Measurements from ENCODE around the gene HMX1. TPM values are rescaled to one million over a fixed set of nuclear protein-coding genes. Genes with fewer than 3 reads are reported as not detected.

HMX1 gene
- polyA plus RNA-seq, 1 donor from 2014 or later = not detected

DNA sequence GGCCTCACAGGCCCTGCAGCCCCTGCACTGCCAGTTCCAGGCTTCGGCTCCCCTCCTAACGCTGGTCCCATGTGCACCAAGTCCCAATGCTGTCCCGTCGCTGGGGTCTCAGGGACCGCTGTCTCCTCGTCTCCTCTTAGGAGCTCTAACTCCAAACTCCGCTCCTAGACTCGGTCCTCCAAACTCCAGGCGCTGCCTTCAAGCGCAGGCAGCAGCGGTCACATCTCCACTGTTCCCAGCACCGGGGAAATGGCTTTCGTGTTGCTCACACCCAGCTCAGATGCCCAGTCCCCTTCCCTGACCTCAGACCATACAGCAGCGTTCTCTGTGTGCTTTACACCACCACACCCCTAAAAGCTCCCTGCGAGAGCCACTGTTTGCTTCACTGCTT lies 19.6 kb upstream of the HMX1 start:
- no peaks in the 10 kb centered on the region for H3K36me3 Mint-ChIP-seq
- H3K27ac Mint-ChIP-seq = peak overlapping the region in 1 of 3 donors; percentile 35
- peaks cover 0 to 3% (median 0%) of the 10 kb centered on the region in 3 donors for H3K9me3 Mint-ChIP-seq
- H3K27me3 Mint-ChIP-seq = peaks cover 26% of the 10 kb centered on the region
- no peak overlapping the region for H3K4me3 Mint-ChIP-seq
- H3K4me1 Mint-ChIP-seq = no peaks in the 10 kb centered on the region

GRCh38 chr4:8888856-8889255 lies 17.2 kb upstream of the HMX1 start:
- Mint-ChIP-seq H3K9me3 (peaks cover 0 to 3% (median 0%) of the 10 kb centered on the region in 3 donors), H3K27ac (no peak overlapping the region), H3K4me3 (no peak overlapping the region), H3K27me3 (peaks cover 23% of the 10 kb centered on the region), H3K4me1 (no peaks in the 10 kb centered on the region), H3K36me3 (no peaks in the 10 kb centered on the region)

DNA sequence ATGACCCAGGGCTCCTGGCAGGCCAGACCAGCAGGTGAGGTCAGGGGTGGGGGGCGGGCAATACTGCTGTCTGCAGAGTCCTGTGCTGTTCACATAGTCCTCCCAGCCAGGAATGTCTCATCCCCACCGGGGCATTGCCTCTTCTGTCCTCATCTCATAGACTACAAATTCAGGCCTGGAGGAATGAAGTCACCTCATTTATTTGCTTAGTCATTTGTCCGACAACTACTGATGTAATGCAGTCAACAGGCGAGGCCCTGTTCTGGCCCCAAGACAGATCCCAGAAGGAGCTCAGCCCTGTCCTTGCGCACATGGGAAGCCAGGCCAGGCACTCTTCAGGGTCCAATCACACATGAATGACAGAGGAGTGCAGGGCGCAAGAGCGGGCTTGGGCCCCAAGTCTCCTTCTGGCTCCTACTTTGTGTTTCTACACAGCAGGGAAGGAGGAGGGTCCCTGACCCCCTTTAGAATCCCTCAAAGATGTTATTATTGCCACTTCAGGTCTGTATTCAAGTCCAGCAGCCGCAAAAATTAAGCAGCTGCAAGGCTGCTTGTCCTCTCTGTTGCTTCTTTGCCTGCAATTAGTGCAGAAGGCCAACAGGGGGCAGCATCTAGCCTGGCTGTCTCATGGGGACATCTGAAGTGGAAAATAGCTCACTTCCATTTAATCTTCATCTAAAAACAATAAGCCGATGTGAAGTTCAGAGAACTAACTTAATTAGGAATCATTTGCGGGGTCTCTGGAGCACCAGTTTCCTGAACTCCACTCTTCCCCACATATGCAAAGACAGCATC lies 15.2 kb upstream of the HMX1 start:
- peaks cover 0 to 3% (median 0%) of the 10 kb centered on the region in 3 donors for H3K9me3 Mint-ChIP-seq
- no peak overlapping the region for H3K4me3 Mint-ChIP-seq
- H3K36me3 Mint-ChIP-seq = no peaks in the 10 kb centered on the region
- H3K27ac Mint-ChIP-seq = no peak overlapping the region
- no peaks in the 10 kb centered on the region for H3K4me1 Mint-ChIP-seq
- H3K27me3 Mint-ChIP-seq = peaks cover 23% of the 10 kb centered on the region

GRCh38 chr4:8882239-8882638 lies 10.6 kb upstream of the HMX1 start:
- no peak overlapping the region for H3K4me3 Mint-ChIP-seq
- peaks cover 0 to 2% (median 1%) of the 10 kb centered on the region in 3 donors for H3K4me1 Mint-ChIP-seq
- H3K36me3 Mint-ChIP-seq = peaks cover 2% of the 10 kb centered on the region
- peaks cover 14% of the 10 kb centered on the region for H3K27me3 Mint-ChIP-seq
- no peak overlapping the region for H3K27ac Mint-ChIP-seq
- peaks cover 0 to 4% (median 0%) of the 10 kb centered on the region in 3 donors for H3K9me3 Mint-ChIP-seq

DNA sequence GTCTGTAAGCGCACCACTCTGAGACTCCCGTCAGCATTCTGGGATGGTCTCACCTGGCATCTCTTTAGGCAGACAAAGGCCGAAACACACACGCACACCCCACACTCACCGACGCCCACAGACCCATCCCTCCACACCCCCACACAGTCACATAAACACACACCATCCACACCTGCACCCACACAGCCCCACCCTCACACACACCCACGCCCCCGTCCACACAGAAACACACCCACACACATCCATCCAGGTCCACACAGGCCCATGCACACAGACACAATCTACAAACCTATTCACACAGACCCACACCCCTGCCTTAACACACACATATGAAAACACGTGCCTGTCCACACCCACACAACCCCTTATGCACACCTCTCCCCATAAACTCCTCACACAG lies 9.2 kb upstream of the HMX1 start:
- Mint-ChIP-seq H3K27ac (no peak overlapping the region), H3K36me3 (peaks cover 2% of the 10 kb centered on the region), H3K27me3 (peaks cover 21% of the 10 kb centered on the region), H3K4me3 (no peak overlapping the region), H3K4me1 (peaks cover 0 to 2% (median 1%) of the 10 kb centered on the region in 3 donors), H3K9me3 (peaks cover 0 to 4% (median 3%) of the 10 kb centered on the region in 3 donors)

DNA sequence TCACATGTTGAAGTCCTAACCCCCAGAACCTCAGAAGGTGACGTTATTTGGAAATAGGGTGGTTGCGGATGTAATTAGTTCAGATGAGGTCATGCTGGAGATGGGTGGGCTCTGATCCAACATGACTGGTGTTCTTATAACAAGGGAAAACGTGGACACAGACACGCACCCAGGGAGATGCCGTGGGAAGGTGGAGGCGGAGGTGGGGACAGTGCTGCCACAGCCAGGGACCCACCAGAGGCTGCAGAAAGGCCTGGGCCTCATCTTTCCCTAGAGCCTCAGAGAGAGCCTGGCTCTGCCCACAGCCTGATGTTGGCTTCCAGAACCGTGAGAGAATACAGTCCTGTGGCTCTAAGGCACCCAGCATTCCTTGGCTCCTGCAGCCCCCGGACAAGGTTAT lies 7.9 kb upstream of the HMX1 start:
- peaks cover 0 to 9% (median 6%) of the 10 kb centered on the region in 3 donors for H3K9me3 Mint-ChIP-seq
- peaks cover 30% of the 10 kb centered on the region for H3K27me3 Mint-ChIP-seq
- H3K36me3 Mint-ChIP-seq = peaks cover 2% of the 10 kb centered on the region
- H3K4me3 Mint-ChIP-seq = peak overlapping the region in 1 of 4 donors; percentile 3
- peaks cover 0 to 3% (median 1%) of the 10 kb centered on the region in 3 donors for H3K4me1 Mint-ChIP-seq
- no peak overlapping the region for H3K27ac Mint-ChIP-seq

DNA sequence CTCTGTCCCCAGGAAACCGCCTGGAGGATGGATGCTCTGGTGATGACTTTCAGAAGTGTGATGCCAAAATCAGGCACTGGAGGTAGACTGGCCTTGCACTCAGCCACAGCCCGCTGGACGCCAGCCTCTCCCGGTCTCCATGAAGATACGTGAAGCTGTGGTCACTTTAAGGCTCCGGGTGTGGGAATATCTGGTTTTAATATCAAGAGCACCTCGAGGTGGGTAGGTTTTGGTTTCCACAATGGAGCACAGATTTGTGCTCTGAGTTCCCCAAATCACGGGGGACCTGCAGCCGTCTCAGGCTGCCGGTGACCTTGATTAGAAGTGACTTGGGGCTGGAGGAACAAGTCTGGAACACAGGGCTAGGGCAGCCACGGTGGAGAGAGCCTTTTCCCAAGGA lies 6.8 kb upstream of the HMX1 start:
- peaks cover 0 to 3% (median 1%) of the 10 kb centered on the region in 3 donors for H3K4me1 Mint-ChIP-seq

DNA sequence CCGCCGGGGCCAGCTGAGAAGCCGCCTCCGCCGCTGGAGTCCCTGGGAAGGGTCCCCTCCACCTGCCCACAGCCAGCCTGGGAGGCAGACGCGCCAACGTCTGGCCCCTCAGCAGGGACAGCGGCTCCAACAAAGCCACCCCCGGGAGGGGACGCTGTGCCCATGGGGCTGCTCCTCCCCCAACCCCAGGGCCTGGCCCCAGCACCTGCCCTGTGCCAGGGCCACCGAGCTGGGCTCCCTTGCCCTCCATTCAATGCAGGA lies 6.1 kb upstream of the HMX1 start:
- peaks cover 43% of the 10 kb centered on the region for H3K27me3 Mint-ChIP-seq

More for the DNA sequence above, 6.8 kb upstream of the HMX1 start:
- no peak overlapping the region for H3K4me3 Mint-ChIP-seq
- H3K27ac Mint-ChIP-seq = no peak overlapping the region
- peaks cover 40% of the 10 kb centered on the region for H3K27me3 Mint-ChIP-seq
- H3K36me3 Mint-ChIP-seq = peaks cover 2% of the 10 kb centered on the region
- peaks cover 0 to 9% (median 7%) of the 10 kb centered on the region in 3 donors for H3K9me3 Mint-ChIP-seq

GRCh38 chr4:8876982-8877779 lies 5.5 kb upstream of the HMX1 start:
- Mint-ChIP-seq H3K9me3 (peaks cover 0 to 9% (median 9%) of the 10 kb centered on the region in 3 donors), H3K4me3 (no peak overlapping the region), H3K27me3 (peaks cover 48% of the 10 kb centered on the region), H3K36me3 (peaks cover 2% of the 10 kb centered on the region), H3K4me1 (peaks cover 0 to 3% (median 1%) of the 10 kb centered on the region in 3 donors), H3K27ac (no peak overlapping the region)

More for the DNA sequence above, 6.1 kb upstream of the HMX1 start:
- Mint-ChIP-seq H3K4me1 (peaks cover 0 to 3% (median 1%) of the 10 kb centered on the region in 3 donors), H3K9me3 (peaks cover 0 to 9% (median 8%) of the 10 kb centered on the region in 3 donors), H3K4me3 (no peak overlapping the region), H3K27ac (no peak overlapping the region), H3K36me3 (peaks cover 2% of the 10 kb centered on the region)

- Mint-ChIP-seq H3K27ac (peak overlapping the region in 1 of 3 donors; percentile 29), H3K36me3 (peaks cover 2% of the 10 kb centered on the region)
These were observed 3.4 kb upstream of the HMX1 start for GRCh38 chr4:8874896-8875680.

DNA sequence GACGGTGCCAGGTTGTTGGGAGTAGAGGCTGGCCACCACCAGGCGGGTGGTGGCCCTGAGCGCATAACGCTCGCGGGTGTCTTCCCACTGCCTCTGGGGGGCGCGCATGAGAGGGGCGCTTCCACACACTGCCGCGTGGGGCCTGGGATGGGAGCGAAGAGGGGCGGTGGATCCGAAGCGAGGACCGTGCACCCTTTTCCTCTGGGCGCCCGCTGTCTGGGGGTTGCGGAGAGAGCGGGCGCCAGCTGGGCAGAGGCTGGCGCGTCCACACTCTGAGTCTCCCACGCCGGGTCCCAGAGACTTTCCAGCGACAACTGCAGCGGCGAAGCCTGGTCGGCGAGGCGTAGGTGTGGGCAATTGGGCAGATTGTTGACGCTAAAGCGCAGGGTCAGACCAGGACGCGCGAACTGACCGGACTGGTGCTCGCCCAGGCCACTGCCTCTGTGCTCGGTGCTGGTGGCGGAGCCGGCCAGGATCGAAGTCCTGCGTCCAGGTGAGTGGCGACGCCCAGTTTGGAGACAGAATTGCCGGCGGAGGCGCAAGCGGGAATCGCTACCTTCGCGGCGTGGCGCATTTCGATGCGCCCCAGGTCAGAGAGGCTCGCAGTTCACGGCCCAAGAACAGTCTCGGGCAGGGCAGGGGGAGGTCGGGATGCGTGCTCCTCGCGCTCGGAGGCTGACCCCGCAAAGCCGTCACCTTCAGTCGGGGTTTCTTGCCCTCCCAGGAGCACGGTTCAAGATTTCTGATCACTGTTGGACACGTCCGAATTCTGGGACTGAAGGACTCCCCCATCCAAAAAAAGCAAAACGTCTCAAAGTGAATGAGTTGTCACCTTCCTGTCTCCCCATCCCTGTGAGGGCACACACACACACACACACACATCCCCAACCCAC lies 2.6 kb upstream of the HMX1 start:
- Mint-ChIP-seq H3K4me3 (no peak overlapping the region), H3K4me1 (peaks cover 0 to 3% (median 1%) of the 10 kb centered on the region in 3 donors), H3K27ac (no peak overlapping the region), H3K27me3 (peaks cover 58% of the 10 kb centered on the region), H3K9me3 (peaks cover 0 to 9% (median 7%) of the 10 kb centered on the region in 3 donors), H3K36me3 (peaks cover 2% of the 10 kb centered on the region)

More at GRCh38 chr4:8874896-8875680, 3.4 kb upstream of the HMX1 start:
- H3K4me1 Mint-ChIP-seq = peaks cover 0 to 3% (median 1%) of the 10 kb centered on the region in 3 donors
- peaks cover 54% of the 10 kb centered on the region for H3K27me3 Mint-ChIP-seq
- peaks cover 0 to 10% (median 9%) of the 10 kb centered on the region in 3 donors for H3K9me3 Mint-ChIP-seq
- no peak overlapping the region for H3K4me3 Mint-ChIP-seq

- peaks cover 63% of the 10 kb centered on the region for H3K27me3 Mint-ChIP-seq
- H3K9me3 Mint-ChIP-seq = peaks cover 0 to 9% (median 7%) of the 10 kb centered on the region in 3 donors
- peaks cover 0 to 5% (median 1%) of the 10 kb centered on the region in 3 donors for H3K4me1 Mint-ChIP-seq
- H3K36me3 Mint-ChIP-seq = peaks cover 2% of the 10 kb centered on the region
- no peak overlapping the region for H3K27ac Mint-ChIP-seq
- H3K4me3 Mint-ChIP-seq = peak overlapping the region in 2 of 4 donors; percentile 63 to 65
These were observed 1.0 kb upstream of the HMX1 start for GRCh38 chr4:8872402-8873291.

All from IgD-negative memory B cell (primary cell).